HG03025 (cell line): ENCODE measurements around the gene FAM219A.
"Not testable (repeated sequence)": the region's sequence is repeated elsewhere in the genome, so short reads cannot be mapped to it uniquely, and the experiment has no call there.

ENCODE experiments used
- ATAC-seq: cut with Tn5 transposase; IDR thresholded peaks from one replicate; pipeline ENCODE4 v1.9.1; 2021; ENCODE audit warnings: mild to moderate bottlenecking, moderate library complexity; ENCODE audit not compliant: unreplicated experiment, low FRiP score

FAM219A gene

GRCh38 chr9:34363619-34364351 lies 94.6 kb downstream of the FAM219A start:
- ATAC-seq, result no peak

GRCh38 chr9:34362614-34363214 lies 95.7 kb downstream of the FAM219A start:
- ATAC-seq, result no peak

- not testable (repeated sequence) for ATAC-seq
Measured at GRCh38 chr9:34352957-34353356, 105.4 kb downstream of the FAM219A start.

- not testable (repeated sequence) for ATAC-seq
Measured at GRCh38 chr9:34352122-34352652, 106.2 kb downstream of the FAM219A start.

- ATAC-seq, result no peak
Measured at GRCh38 chr9:34349324-34349723, 109.0 kb downstream of the FAM219A start.
